Measurements from ENCODE around the gene RPTOR.
"Not testable (repeated sequence)": the region's sequence is repeated elsewhere in the genome, so short reads cannot be mapped to it uniquely, and the experiment has no call there.

Gene RPTOR

DNA sequence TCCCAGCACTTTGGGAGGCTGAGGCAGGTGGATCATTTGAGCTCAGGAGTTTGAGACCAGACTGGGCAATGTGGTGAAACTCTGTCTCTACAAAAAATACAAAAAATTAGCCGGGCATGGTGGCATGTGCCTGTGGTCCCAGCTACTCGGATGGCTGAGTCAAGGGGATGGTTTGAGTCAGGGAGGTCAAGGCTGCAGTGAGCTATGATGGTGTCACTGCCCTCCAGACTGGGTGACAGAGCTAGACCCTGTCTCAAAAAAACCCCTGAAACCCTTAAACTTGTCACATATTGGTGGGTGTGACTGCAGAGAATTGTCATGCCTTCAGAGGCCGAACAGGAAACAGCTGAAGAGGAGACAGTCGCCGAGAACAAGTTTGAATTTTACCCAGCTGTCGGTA, 13.4 kb downstream of the RPTOR start:
- no peak for DNase-seq

DNA sequence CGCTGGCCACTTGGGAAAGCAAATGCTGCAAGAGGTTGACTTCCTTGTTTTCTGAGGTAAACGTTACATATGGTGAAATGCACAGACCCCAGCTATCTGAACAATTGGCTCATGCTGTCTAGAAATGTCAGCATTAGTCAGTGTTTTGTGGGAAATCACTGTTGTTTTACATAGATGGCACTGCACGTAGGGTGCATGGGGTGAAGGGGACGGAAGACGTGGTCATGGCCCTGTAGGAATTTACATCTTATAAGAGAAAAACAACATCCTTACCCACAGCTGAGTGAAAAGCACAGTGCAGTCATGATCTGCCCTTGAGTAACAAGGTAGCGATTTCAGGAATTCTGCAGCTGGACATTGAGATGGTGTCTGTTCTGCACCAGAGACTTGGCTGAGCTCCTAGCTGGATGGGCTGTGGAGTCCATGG, 15.2 kb downstream of the RPTOR start:
- DNase-seq = no peak

DNA sequence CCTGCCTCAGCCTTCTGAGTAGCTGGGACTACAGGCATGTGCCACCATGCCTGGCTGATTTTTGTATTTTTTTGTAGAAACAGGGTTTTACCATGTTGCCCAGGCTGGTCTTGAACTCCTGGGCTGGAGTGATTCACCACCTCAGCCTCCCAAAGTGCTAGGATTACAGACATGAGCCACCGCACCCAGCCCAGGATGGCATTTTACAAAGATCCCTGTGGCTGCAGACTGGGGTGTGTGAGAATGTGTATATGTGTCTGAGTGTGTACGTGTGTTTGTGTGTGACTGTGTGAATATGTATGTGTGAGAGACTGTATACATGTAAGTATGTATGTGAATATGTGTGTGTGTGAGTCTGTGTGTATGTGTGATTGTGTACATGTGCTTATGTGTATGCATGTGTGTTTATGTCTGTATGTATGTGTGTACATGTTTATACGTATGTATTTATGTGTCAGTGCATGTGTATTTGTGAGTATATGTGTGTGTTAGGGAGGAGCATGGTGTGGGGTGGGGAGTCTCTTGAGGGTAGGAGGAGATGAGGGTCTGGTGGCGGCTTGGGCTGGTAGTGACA, 17.0 kb downstream of the RPTOR start:
- no peak for DNase-seq

DNA sequence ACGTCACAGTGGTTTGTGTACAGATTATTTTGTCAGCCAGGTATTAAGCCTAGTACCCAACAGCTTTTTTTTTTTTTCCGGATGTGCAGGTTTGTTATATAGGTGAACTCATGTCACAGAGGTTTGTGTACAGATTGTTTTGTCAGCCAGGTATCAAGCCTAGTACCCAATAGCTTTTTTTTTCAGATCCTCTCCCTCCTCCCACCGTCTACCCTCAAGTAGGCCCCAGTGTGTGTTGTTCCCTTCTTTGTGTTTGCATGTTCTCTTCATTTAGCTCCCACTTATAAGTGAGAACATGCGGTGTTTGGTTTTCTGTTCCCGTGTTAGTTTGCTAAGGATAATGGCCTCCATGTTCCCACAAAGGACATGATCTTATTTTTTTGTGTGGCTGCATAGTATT, 19.9 kb downstream of the RPTOR start:
- no peak for DNase-seq

DNA sequence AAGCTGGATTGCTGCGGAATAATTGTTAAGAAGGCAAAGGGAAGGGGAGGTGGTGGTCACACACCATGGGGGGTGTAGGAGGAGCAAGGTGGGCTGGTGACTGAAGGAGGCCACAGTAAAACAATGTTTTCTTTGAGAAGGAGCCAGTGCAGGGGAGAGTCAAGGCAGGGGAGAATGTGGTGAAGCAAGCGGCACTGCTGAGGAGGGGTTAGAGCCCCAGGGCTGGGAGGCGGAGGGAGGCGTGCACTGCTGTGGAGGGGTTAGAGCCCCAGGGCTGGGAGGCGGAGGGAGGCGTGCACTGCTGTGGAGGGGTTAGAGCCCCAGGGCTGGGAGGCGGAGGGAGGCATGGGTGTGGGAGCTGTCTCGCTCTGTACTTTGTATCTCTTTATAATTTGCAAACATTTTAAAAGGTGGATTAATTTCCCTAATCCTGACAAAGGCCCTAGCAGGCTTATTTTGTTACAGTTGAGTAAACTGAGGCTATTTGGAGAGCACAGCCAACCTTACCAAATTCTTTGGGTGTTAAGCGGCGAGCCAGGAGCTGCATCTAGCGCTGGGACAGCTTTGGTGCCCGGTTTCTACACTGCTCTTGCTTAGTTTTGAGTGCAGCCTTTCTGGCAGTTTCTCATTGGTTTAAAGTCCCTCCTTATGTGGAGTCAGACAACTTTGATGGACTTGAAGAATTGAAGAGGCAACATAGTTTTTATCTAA, 20.9 kb downstream of the RPTOR start:
- no peak for DNase-seq

DNA sequence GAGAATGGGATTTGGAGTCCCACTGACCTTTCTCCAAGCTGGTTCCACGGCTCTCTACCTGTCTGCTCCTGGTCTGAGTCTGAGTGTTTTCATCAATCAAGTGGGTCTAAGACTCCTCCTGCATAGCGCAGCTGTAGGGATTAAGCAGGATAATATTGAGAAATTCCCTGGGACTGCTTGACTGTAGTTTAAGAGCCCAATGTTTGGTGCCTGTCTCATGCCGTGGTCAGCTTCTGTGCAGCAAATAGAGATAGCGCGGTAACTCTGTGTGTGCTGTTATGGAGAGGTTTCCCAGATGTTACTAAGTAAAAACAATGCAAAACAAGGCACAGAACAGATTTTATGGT, 21.4 kb downstream of the RPTOR start:
- no peak for DNase-seq

DNA sequence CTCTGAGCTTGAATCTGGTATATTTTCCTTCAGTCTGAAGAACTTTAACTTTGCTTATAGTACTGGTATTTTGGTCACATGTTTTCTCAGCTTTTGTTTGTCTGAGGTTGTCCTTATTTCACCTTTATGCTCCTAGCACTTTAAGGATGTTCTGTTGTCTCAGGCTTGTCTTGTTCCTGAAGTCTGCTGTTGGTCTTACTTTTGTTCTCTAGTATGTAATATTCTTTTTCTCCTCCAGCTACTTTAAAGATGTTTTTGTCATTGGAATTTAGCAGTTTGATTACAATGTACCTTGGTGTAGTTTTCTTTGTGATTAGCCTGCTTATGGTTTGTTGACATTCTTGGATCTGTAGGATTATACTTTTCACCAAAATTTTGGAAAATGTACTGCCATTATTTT, 23.6 kb downstream of the RPTOR start:
- DNase-seq = no peak

DNA sequence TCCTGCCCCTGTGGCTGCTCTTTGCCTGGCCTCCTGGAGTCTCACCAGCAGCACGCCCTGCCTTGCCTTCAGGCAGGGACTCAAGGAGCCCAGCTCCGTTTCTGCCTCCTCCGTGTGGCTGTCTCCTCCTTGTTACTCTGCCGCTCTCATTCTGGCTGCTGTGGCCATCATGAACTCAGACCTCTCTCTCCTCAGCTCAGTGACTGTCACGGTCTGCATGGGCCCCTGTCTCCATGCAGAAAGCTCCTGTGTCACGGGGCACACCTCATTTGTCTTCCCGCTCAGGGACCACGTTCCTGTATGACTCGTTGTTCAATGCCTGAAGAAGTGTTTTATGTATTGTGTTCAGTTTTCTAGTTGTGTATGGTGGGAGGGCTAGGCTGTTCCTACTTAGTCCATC, 25.3 kb downstream of the RPTOR start:
- no peak for DNase-seq

DNA sequence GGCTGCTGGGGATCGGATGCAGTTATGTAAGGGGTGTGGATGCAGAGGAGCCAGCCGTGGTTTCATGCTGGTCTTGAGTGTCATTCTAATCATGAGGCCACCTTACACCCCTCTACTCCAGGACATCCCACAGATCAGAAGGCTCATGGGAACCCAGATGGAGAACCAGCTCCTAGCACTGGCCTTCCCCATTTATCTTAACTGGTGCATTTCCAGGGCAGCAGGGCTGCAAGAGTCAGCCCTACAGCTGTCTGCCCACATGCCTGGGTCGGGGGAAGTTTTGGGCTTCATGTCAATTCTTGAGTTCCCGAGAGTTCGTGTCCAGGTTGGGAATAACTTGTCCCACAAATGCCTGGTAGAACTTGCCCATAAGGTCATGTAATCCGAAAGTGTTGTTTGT, 29.1 kb downstream of the RPTOR start:
- DNase-seq = no peak

DNA sequence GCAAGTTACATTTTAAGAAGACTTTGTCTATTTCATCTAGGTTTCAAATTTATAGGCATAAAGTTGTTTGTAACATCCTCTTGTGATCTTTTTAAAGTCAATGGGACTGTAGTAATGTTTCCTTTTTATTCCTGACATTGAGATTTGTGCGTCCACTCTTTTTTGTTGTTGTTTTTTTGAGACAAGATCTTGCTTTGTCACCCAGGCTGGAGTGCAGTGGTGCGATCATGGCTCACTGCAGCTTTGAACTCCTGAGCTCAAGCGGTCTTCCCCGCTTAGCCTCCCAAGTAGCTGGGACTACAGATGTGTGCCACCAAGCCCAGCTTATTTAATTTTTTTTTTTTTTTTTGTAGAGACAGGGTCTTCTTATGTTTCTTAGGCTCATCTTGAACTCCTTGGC, 29.9 kb downstream of the RPTOR start:
- no peak for DNase-seq

DNA sequence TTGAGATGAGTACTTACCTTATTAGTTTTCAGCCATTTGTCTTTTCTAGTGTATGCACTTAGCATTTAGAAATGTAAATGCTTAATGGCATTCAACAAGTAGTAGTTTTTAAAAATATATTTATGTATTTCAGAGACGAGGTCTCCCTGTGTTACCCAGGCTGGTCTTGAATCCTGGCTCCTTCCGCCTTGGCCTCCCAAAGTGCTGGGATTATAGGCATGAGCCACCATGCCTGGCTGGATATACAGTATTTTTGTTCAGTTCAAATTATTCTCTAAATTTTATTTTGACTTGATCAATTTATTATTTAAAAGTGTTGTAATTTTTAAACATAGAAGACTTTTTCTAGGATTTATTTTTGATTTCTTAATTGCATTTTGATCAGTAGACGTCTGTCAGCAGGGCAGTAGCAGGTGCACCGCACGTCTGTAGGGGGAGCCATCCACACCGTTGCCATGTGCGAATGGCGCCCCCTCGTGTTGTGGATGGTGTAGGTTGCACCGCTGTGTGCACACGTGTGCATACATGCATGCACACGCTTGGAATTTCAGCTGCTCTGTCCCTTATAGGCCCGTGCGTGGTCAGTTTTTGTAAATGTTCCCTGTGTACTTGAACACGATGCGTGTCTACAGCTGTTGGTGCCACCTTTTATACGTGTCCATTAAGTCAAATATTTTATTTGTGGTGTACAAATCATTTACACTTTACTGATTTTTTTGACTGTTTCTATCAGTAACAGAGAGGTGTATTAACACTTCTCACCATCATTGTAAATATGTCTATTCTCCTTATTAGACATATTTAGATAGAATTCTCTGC, 30.6 kb downstream of the RPTOR start:
- DNase-seq = peak; percentile 89

DNA sequence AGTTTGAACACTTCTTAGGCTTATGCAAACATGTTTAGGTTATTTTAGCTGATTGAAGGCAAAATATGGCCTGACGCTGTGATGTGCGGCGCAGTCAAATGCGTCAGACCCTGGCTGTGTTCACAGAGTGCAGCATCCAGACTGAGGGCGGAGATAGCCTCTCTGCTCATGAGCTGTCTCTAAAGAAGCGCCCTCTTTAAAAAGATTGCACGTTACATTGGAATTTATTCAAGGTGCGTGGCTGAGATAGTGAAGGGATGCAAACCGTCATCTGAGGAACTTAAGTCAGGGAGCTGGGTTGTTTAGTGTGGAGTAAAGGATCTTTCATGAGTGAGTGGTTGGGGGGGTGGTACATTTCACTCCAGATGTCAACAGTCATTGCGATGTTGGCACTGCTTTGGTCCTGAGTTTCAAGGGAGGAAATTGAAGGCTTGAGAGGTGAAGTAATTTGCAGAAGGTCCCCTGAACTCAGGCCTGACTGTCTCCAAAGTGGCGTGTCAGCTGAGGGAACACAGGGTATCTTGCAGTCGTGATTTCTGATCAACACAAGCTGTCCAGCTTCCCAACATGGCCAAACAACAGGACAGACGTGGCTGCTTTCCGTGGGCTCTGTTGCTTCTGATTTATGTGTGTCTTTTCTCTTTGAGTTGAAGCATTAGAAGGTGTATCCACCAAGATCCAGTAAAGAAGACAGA, 33.4 kb downstream of the RPTOR start:
- no peak for DNase-seq

DNA sequence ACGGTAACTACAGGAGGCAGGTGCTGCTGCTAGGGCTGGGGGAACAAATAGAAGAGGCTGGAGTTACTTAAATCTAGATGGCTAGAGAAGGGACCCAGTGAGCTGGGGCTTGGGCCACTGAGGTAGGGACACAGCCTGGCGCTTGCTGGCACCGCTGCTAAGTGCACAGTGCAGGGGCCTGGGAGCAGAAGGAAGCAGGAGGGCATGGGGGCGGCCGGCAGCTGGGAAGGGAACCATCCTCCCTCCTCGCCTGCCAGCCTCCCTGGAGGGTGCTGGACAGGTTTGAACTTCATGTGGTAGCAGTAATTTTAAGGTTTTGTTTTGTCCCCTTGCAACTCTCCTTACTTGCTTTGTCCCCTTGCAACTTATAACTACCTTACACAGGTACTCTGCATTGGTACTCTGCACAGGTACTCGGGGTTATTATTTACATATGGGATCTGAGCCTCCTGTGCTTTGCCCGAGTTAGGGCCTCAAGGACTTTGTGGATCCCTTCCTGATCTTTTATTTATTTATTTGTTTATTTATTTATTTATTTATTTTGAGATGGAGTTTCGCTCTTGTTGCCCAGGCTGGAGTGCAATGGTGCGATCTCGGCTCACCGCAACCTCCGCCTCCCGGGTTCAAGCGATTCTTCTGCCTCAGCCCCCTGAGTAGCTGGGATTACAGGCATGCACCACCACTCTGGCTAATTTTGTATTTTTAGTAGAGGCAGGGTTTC, 34.2 kb downstream of the RPTOR start:
- DNase-seq = not testable (repeated sequence)

DNA sequence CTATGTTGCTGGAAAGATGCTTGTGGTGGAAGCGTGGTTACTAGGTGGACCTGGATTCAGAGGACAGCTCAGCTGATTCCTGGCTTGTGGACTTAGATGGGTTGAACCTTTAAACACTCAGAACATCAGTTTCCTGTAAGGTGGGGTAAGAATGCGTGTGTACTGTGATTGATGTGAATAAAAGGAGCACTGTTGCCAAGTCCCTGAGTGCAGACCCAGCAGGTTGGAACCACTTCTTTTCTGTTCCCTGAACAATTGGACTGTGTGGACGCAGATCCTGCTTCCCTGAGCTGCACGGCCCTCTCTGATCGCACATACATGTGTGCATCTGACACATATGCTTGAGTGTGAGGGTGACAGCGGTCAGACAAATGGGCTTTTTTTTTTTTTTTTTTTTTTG, 37.5 kb downstream of the RPTOR start:
- no peak for DNase-seq

DNA sequence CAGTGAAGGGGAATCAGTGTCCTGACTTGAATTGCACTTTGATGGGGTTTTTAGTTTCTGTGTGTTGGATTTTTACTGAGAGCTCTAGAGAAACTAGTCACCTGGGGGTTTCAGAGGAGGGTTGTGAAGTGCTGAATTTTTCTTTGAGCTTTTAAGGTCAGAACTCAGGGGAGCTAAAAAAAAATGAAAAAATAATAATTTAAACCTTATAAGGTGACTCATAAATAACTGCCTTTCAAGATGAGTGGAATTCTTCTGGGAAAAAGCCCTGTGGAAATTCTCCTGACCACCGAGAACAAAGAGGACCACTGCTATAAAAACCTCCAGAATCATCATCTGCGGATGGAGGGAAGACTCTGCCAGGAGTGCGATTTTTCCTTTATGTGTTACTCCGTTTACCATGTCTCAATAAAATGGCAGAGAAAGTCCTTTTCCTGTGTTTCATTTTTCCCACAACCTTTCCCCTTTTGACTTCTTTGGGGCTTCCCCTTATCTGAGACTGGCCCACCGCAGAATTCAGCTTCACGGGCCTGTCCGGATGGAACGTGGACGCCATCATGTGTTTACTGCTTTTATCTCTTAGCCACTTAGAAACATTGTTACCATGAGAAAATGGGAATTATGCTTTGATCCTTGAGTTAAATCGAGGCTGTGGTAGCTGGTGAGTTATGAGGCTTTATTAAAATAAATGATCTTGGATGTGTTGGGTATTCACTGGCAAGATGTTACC, 39.7 kb downstream of the RPTOR start:
- no peak for DNase-seq

DNA sequence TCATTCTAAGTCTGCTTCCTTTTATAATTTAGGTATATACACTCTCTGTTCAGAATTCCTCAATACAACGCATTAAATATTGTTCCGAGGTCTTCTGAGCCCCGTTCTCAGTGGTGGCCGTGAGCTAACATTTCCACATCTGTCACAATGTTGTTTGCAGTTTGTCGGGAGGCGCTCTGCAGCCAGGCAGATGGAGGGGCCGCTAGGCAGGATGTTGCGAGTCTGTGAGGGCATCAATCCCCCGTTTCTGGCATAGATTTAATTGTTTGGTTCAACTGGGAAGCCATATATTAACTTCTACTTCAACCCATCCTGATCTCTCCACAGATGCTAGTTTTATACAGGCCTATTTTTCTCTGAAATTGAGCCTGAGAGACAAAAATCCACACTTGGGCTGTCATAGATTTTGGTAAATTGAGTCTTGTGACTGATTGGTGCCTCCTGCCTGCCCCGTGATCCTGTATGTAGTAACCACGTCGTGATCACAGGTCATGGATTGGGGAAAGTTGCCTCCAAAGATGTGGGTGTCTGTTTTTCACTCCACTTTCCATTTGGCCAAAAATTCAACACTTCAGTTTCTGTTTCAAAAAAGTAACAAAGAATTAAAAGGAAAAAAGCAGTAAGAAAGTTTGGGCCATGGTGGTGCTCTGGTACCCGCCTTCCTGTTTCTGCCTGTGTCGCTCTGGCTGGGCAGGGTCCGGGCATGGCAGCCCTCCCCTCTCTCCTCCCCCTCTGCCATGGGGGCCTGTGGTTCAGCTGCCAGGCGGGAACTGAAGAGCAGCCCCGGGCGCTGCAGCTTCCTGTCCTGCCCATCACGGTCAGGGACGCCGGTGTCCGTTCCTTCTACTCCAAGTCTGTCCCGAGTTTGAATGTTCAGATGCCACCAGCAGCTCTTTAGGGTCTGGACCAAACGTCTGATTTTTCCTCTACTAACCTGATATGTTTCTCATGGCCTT, 41.5 kb downstream of the RPTOR start:
- no peak for DNase-seq

DNA sequence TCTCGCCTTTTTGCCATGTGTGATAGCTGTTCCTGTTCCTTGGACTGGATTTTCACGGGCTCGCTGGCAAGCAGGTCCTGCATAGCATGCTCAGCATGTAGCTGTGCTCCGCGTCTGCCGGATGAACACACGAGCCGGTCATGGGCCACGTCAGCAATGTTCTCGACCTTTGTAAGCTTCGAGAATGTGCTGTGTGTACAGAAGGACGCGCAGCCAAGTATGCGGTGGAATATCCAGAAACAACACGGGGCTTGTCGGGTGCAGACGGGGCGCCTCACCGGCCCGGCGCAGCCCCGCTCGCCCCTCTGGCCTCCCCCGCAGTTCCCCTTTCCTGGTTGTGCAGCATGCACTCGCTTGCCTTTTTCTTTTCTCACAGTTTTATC, 42.2 kb downstream of the RPTOR start:
- no peak for DNase-seq

DNA sequence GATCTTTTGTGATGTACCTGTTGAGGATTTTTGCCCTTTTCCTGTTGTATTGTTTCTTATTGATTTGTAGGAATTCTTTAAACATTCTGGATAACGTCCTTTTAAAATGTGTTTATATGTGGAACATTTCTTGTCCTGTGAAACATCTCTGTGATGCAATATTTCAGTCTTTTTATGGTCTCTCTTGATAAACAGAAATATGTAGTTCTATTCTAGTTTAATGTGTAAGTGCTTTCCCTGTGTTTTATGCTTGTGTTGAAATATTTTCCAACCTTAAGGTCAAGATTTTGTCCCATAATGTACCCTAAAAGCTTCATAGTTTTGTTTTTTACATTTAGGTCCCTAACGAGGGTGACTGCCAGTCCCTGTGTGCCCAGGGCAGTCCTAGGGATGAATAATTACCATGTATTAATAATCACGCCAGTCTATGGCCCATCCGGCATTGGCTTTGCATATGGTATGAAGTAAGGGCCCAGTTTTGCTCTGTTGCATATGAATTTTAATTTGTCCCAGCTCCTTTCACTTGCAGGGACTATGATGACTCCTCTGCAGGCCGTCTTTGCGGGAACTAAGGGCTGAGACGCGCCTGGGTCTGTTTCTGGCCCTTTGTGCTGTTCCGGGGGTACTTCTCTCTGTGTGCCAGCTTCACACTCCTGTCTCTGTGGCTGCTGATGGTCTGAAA, 44.2 kb downstream of the RPTOR start:
- no peak for DNase-seq

DNA sequence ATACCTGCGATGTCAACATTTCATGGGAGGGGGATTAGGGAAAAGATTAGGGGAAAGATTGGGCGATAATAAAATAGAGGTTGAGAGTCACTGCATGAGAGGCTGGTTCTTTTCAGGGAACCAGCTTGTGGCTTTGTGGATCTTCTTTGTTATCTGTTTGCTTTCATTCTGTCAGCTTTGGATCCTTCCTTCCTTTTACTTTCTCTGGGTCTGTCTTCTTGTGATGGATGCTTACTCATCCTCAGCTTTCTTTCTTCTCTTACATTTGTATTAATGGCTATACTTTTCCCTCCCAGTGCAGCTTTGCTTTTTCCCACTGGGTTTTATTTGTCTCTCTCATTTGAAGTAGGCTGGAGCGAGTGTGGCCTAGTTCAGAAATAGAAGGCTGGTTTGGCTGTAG, 47.1 kb downstream of the RPTOR start:
- no peak for DNase-seq

DNA sequence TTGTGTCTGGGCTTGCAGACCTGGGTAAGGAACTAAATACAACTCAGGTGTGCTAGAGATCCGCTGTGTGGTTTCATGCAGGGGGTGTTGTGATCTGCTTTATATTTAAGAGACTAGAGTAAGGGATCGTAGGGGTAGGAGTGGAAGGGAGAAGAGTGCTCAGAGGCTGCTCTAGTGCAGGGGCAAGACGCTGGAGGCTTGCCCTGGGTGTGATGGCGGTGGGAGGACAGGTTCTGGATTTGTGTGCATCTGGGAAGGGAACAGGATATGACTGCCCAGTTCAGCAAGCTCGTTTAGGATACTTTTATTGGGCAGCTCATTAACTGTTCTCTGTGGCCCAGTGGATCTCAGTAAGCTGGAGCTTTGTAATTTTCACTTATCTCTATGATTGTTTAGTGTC, 47.6 kb downstream of the RPTOR start:
- no peak for DNase-seq

DNA sequence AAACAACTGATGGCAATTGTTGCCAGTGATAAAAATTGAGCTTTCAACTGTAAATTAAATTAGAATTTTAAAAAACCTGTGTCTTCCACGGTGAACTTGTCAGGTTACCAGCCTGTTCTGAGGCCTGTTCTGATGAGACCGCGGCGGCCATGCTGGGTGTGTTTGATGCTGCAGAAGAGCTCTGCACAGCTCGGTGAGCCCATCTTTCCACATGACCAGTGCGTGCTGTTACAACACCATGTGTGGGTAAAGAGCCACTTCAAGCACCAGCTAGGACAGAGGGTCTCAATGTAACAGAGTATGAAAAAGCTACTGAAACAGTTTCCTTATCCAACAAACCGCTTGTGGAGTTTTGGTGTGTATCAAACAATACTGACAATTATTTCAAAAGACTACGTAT, 48.5 kb downstream of the RPTOR start:
- no peak for DNase-seq

Measured in CD4-positive, alpha-beta T cell treated with Interleukin-21 for 1 hour (primary cell).